GM21526 (cell line): ENCODE data around the gene MTA1.

ENCODE experiments used
- ATAC-seq: cut with Tn5 transposase; IDR thresholded peaks from one replicate; pipeline ENCODE4 v1.9.1; 2021; ENCODE audit warnings: moderate library complexity; ENCODE audit not compliant: unreplicated experiment, low FRiP score

Gene MTA1

GRCh38 chr14:105456736-105457617, 37.4 kb downstream of the MTA1 start:
- no peak for ATAC-seq

GRCh38 chr14:105458010-105458409, 38.4 kb downstream of the MTA1 start:
- no peak for ATAC-seq

DNA sequence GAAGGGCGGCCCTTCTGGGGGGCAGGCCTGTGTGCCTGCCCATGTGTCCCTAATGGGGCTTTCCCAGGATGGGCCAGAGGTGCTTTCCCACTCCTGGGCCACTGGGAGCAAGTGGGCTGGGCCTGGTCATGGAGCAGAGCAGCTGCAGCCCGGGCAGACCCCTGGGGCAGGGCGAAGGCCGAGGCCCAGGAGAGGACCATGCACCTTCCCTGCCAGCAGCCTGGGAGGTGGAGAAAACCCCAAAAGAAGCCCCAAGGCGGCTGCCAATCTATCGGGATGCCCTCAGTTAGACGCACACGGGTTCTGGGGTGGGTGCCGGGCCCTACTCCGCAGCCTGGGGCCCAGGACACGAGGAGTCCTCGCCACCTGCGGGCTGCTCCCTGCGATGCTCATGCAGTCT, 38.9 kb downstream of the MTA1 start:
- no peak for ATAC-seq

GRCh38 chr14:105460116-105460515, 40.5 kb downstream of the MTA1 start:
- no peak for ATAC-seq

- no peak for ATAC-seq
Observed at GRCh38 chr14:105460616-105461015, 41.0 kb downstream of the MTA1 start.

DNA sequence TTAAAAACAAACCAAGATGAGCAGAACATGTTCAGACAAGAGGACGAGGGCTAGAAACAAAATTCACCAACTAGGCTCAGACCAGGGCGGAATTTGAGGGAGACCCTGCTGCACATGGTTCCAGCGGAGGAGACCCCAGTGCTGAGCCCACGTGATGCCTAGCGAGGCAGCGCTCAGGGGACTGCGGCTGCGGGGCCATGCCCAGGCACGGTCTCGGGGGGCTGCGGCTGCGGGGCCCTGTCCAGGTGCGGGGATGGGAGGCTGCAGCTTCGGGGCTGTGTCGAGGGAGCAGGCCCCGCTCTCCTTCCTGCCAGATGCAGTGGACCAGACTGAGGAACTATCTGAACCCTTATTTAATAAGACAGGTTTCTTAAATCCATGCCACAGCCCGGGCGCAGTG, 42.3 kb downstream of the MTA1 start:
- no peak for ATAC-seq

DNA sequence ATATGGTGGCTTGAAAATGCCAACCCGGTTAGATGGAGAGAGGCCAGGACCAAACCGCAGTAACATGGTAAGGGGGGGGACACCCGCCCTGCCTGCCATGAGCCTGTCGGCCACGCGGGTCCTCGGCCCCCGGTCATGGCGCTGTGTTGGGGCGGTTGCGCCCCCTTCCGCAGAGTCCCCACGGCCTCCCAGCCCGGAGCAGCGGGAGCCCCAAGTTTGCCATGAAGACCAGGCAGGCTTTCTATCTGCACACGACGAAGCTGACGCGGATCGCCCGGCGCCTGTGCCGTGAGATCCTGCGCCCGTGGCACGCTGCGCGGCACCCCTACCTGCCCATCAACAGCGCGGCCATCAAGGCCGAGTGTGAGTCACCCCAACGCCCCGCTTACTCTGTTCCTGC, 44.9 kb downstream of the MTA1 start:
- no peak for ATAC-seq

GRCh38 chr14:105465209-105466031, 45.8 kb downstream of the MTA1 start:
- no peak for ATAC-seq

DNA sequence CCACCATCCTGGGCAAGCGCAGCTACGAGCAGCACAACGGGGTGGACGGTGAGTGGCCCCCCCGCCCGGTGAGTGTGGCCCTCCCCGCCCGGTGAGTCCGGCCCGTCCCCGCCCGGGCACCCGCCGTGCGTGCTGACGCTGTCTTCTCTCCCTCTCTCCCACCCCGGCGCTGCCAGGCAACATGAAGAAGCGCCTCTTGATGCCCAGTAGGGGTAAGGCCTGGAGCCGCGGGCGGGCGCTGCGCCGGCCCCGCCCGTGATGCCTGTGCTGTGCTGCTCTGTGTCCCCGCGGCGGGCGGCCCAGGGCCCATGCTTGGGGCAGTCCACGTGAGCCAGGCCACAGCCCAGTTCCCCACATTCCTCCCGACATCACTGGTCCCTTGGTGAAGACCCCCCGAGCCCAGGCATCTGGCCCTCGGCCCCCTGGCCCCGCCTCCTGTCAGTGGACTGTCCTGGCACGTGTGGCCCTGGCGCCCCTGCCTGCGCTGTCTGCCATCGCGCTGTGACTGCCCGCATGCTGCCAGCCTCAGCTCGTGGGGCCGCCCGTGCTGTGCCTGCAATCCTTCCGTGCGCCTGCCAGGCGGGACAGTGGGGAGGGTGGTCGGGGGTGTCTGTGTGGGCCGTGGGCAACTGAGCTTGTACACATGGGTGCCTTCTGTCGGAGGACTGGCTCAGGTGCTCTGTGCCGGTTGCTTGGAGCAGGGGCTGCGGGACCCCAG, 47.1 kb downstream of the MTA1 start:
- no peak for ATAC-seq

DNA sequence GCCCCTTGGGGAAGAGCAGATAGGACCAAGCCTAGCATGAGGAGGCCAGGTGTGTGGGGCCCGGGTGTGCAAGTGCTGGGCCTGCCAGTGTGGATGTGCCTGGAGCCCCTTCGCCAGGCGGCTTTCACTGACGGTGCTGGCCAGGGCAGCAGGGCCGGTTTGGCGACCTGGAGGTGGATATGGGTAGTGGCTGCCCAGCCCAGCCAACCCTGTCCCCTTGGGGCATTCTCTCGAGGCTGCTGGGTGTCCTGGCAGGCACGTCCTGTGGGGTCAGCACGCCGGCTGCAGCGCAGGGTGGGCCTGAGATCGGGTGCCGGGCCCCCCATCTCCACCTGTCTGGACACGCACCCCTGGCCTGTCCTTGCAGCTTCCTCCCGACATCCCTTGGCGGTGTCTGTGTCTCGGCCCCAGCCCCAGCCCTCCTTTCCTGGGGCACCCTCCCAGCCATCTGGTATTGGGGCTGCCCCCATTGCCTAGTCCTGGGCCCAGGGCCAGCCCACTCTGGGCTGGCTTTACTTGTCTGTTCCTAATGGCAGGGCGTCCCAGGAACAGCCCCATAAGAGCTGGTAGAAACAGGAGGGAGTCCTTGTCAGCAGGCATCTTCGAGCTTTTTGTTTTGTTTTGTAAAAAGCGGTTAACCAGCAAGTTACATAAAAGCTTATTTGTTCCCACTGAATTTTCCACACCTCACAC, 47.8 kb downstream of the MTA1 start:
- no peak for ATAC-seq

DNA sequence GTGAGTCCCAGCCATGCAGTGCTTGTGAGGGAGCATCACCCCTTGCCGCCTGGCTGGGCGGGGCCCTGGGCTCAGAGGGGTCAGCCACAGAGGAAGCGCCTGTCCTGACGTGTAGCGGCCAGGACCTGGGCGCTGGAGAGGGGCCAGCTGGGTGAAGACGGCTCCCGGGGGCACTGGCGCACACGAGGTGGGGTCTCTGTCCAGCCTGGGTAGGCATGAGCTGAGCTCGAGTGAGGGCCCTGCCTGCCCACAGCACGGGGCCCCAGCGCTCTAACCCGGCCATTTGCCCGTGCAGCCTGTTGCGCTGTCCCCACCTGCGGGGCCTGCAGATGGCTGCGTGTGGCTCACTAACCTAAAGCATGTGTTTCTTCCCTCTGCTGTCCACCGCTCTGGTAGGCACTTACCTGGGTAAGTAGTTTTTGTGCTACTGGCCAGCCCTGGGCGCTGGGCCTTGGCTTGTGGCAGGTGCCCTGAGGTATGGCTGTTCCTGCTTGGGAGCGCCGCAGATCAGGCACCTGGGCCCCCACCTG, 48.4 kb downstream of the MTA1 start:
- ATAC-seq, result no peak

GRCh38 chr14:105468621-105469241, 49.1 kb downstream of the MTA1 start:
- ATAC-seq, result no peak

DNA sequence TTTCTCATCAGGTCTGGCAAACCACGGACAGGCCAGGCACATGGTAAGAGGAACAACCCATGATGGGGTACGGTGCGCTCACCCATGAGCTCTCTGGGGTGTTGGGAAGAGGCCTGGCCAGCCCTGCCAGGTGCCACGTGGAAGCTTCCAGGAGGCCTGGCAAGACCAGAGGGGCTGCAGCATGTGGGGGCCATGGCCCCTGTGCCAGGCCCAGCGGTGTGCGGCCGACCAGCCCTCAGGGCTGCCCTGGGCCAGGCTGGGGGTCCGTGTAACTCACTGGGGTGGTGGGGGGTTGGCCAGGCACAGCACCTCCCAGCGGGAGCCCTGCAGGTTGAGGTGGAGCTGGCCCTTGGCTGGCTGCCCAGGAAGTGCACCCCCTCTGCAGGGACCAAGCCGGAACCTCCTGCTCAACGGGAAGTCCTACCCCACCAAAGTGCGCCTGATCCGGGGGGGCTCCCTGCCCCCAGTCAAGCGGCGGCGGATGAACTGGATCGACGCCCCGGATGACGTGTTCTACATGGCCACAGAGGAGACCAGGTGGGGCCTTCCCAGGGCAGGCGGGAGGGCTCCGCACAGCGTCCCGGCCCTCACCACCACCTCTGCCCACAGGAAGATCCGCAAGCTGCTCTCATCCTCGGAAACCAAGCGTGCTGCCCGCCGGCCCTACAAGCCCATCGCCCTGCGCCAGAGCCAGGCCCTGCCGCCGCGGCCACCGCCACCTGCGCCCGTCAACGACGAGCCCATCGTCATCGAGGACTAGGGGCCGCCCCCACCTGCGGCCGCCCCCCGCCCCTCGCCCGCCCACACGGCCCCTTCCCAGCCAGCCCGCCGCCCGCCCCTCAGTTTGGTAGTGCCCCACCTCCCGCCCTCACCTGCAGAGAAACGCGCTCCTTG, 50.1 kb downstream of the MTA1 start:
- ATAC-seq, result no peak

- no peak for ATAC-seq
Observed at GRCh38 chr14:105470350-105471296, 51.0 kb downstream of the MTA1 start.

- no peak for ATAC-seq
Observed at GRCh38 chr14:105471297-105471821, 51.7 kb downstream of the MTA1 start.

DNA sequence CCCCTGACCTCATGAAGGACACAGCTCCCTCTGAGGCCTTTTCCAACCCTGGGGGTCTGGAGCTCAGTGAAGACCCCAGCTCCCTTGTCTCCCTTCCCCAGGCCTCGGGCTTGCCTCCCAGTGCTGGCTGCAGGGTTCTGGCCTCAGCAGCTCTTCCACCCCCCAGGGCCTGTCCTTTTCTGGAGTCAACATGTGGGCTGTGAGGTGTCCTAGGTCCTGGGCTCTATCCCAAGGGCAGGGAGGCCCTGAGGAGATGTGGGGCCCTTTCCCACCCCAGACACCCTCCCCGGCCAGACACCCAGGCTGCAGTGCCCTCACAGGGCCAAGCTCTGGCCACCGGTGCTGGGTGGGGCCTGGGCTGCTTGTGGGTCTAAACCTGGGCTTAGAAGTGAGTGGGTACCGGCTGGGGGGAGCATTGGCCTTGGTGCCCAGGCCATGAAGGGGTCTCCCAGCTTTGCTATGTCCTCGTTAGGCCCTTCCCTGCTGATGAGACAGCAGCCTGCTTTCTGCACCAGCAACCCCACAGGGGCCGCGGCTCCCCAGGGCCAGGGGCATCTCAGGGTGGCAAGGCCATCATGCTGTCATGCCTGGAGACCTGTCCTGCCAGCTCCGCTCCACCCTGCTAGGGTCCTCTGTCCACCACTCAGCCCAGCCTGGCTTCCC, 52.3 kb downstream of the MTA1 start:
- ATAC-seq, result no peak

GRCh38 chr14:105472486-105472991, 52.9 kb downstream of the MTA1 start:
- no peak for ATAC-seq
